Memory B cell (primary cell): ENCODE data around the gene SRGAP2C.
A peak's percentile ranks its signal among the peaks of the same experiment; 100 is the strongest.
"Not testable (repeated sequence)": the region's sequence is repeated elsewhere in the genome, so short reads cannot be mapped to it uniquely, and the experiment has no call there.

Experiments
- ATAC-seq: fragments of 150-1000 bp; cut with Tn5 transposase; 2 replicates; pipeline ENCODE4 v1.10.0; 2021; ENCODE audit warnings: low read depth, mild to moderate bottlenecking, moderate library complexity
- DNase-seq, 2 donors: peaks; one replicate each; pipeline ENCODE4 v3.0.0; 2022; ENCODE audit warnings: low spot score in 2 of 2
- H3K27ac Mint-ChIP-seq: one replicate; pipeline ENCODE4 v1.8.0; 2022; ENCODE audit warnings: mild to moderate bottlenecking, moderate library complexity, mixed read lengths
- H3K27me3 Mint-ChIP-seq: one replicate; pipeline ENCODE4 v1.8.0; 2022; ENCODE audit warnings: mixed read lengths
- H3K36me3 Mint-ChIP-seq: one replicate; pipeline ENCODE4 v1.8.0; 2022; ENCODE audit warnings: mild to moderate bottlenecking, mixed read lengths
- H3K4me1 Mint-ChIP-seq: one replicate; pipeline ENCODE4 v1.8.0; 2022; ENCODE audit warnings: mixed read lengths
- H3K4me3 Mint-ChIP-seq: one replicate; pipeline ENCODE4 v1.8.0; 2022; ENCODE audit warnings: mild to moderate bottlenecking, moderate library complexity, mixed read lengths
- H3K9me3 Mint-ChIP-seq: one replicate; pipeline ENCODE4 v1.8.0; 2022; ENCODE audit warnings: mixed read lengths

SRGAP2C gene

GRCh38 chr1:121184290-121185127, at the start of gene SRGAP2C, which contains the start of gene FAM72B:
TSS of gene SRGAP2C (plus strand) at chr1:121184975. CDS start at chr1:121187447, 2,472 bp downstream.
TSS of gene FAM72B (minus strand) at chr1:121184340. CDS start at chr1:121183489, 851 bp downstream.
- ATAC-seq (peak; percentile 72), DNase-seq (peak; percentile 82 to 91)
- not testable (repeated sequence) for H3K27me3 Mint-ChIP-seq, H3K4me1 Mint-ChIP-seq, H3K36me3 Mint-ChIP-seq, H3K9me3 Mint-ChIP-seq
- peak within 1 kb of the TSS; percentile 79 for H3K27ac Mint-ChIP-seq
- peak within 1 kb of the TSS; percentile 98 for H3K4me3 Mint-ChIP-seq

- H3K4me3 Mint-ChIP-seq, H3K9me3 Mint-ChIP-seq, ATAC-seq, H3K27ac Mint-ChIP-seq, H3K36me3 Mint-ChIP-seq, H3K4me1 Mint-ChIP-seq, H3K27me3 Mint-ChIP-seq, DNase-seq: not testable (repeated sequence)
Observed at GRCh38 chr1:121140393-121140792, 44.4 kb upstream of the SRGAP2C start.

GRCh38 chr1:121148489-121149190, 36.1 kb upstream of the SRGAP2C start:
- not testable (repeated sequence) for H3K4me1 Mint-ChIP-seq, H3K36me3 Mint-ChIP-seq, DNase-seq, H3K27ac Mint-ChIP-seq, H3K4me3 Mint-ChIP-seq, H3K27me3 Mint-ChIP-seq, H3K9me3 Mint-ChIP-seq
- peak; percentile 71 for ATAC-seq

GRCh38 chr1:121151294-121151693, 33.5 kb upstream of the SRGAP2C start:
- ATAC-seq, H3K4me3 Mint-ChIP-seq, H3K9me3 Mint-ChIP-seq, H3K4me1 Mint-ChIP-seq, H3K36me3 Mint-ChIP-seq, H3K27me3 Mint-ChIP-seq, DNase-seq, H3K27ac Mint-ChIP-seq: not testable (repeated sequence)

- not testable (repeated sequence) for H3K4me3 Mint-ChIP-seq, DNase-seq, ATAC-seq, H3K27ac Mint-ChIP-seq, H3K4me1 Mint-ChIP-seq, H3K27me3 Mint-ChIP-seq, H3K36me3 Mint-ChIP-seq, H3K9me3 Mint-ChIP-seq
Observed at GRCh38 chr1:121152788-121153187, 32.0 kb upstream of the SRGAP2C start.

- not testable (repeated sequence) for H3K9me3 Mint-ChIP-seq, ATAC-seq, H3K27me3 Mint-ChIP-seq, H3K36me3 Mint-ChIP-seq, H3K27ac Mint-ChIP-seq, DNase-seq, H3K4me3 Mint-ChIP-seq, H3K4me1 Mint-ChIP-seq
Observed at GRCh38 chr1:121154811-121155210, 30.0 kb upstream of the SRGAP2C start.

- not testable (repeated sequence) for H3K27me3 Mint-ChIP-seq, H3K4me1 Mint-ChIP-seq, H3K4me3 Mint-ChIP-seq, H3K27ac Mint-ChIP-seq, DNase-seq, H3K36me3 Mint-ChIP-seq, ATAC-seq, H3K9me3 Mint-ChIP-seq
Observed at GRCh38 chr1:121155671-121156358, 29.0 kb upstream of the SRGAP2C start.

GRCh38 chr1:121156958-121157603, 27.7 kb upstream of the SRGAP2C start:
- DNase-seq, H3K27me3 Mint-ChIP-seq, ATAC-seq, H3K9me3 Mint-ChIP-seq, H3K27ac Mint-ChIP-seq, H3K36me3 Mint-ChIP-seq, H3K4me3 Mint-ChIP-seq, H3K4me1 Mint-ChIP-seq: not testable (repeated sequence)

- H3K9me3 Mint-ChIP-seq, H3K36me3 Mint-ChIP-seq, H3K27me3 Mint-ChIP-seq, H3K4me3 Mint-ChIP-seq, H3K27ac Mint-ChIP-seq, DNase-seq, H3K4me1 Mint-ChIP-seq, ATAC-seq: not testable (repeated sequence)
Observed at GRCh38 chr1:121157609-121158008, 27.2 kb upstream of the SRGAP2C start.

GRCh38 chr1:121160118-121160517, 24.7 kb upstream of the SRGAP2C start:
- H3K4me1 Mint-ChIP-seq, H3K27ac Mint-ChIP-seq, H3K36me3 Mint-ChIP-seq, DNase-seq, H3K27me3 Mint-ChIP-seq, ATAC-seq, H3K4me3 Mint-ChIP-seq, H3K9me3 Mint-ChIP-seq: not testable (repeated sequence)

- H3K27me3 Mint-ChIP-seq, H3K9me3 Mint-ChIP-seq, H3K27ac Mint-ChIP-seq, H3K4me3 Mint-ChIP-seq, DNase-seq, H3K36me3 Mint-ChIP-seq, H3K4me1 Mint-ChIP-seq, ATAC-seq: not testable (repeated sequence)
Observed at GRCh38 chr1:121161199-121161901, 23.4 kb upstream of the SRGAP2C start.

- not testable (repeated sequence) for H3K36me3 Mint-ChIP-seq, DNase-seq, H3K4me1 Mint-ChIP-seq, ATAC-seq, H3K9me3 Mint-ChIP-seq, H3K27ac Mint-ChIP-seq, H3K27me3 Mint-ChIP-seq, H3K4me3 Mint-ChIP-seq
Observed at GRCh38 chr1:121163850-121164757, 20.7 kb upstream of the SRGAP2C start.
